Measurements from ENCODE around the gene PRKAA1.

The PRKAA1 gene

DNA sequence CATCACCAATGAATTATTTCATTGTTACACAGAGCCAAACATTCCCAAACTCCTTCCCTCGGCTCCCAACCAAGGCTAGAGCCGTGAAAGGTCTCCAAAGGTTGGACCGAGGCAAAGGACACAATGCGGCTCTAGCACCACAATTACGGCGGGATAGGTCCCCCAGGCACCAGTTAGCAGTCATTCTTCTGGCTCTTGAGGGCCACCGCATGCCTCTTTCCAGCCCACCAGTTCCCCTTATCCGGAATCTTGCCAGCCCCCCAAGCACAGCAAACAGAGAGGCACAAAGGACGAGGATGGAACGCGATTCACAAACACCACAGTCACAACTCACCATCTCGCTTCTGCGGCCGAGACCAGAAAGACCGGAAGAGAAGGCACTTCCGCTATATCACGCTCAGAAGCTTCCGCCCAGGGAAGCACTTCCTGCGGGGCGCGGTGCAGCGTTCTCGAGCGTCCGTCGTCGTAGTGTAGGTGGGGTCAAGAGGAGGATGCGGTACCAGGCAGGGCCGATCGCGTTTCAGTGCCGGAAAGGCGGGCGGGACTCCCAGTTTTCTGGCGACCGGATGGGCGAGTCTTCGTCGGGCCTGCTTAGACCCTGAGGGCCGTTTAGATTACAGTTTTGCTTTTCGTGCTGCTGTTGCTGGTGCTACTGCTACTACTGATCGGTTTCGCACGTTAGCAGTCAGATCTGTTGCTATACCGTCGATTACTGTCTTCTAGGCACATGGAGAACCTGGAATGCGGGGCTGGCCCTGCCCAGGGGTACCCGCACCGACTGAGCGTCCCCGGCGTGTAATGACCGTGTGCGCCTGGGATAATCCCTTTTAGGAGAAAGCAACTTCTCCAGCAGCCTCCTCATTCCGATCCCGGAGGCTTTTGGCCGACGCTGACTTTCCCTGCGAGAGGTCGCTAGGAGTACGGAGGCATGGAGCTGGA lies 36.9 kb upstream of the PRKAA1 start, which contains the start of gene RPL37:
RPL37 (minus strand) TSS at position 374 of the 939 bp plus-strand sequence; CDS start at position 337, 37 bp downstream.
- TF ChIP-seq, protein P1, sequence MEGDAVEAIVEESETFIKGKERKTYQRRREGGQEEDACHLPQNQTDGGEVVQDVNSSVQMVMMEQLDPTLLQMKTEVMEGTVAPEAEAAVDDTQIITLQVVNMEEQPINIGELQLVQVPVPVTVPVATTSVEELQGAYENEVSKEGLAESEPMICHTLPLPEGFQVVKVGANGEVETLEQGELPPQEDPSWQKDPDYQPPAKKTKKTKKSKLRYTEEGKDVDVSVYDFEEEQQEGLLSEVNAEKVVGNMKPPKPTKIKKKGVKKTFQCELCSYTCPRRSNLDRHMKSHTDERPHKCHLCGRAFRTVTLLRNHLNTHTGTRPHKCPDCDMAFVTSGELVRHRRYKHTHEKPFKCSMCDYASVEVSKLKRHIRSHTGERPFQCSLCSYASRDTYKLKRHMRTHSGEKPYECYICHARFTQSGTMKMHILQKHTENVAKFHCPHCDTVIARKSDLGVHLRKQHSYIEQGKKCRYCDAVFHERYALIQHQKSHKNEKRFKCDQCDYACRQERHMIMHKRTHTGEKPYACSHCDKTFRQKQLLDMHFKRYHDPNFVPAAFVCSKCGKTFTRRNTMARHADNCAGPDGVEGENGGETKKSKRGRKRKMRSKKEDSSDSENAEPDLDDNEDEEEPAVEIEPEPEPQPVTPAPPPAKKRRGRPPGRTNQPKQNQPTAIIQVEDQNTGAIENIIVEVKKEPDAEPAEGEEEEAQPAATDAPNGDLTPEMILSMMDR (IDR thresholded peaks at IDR 0.05; ENCODE audit: low read depth, low read length): no peak
- peak within 1 kb of the TSS; percentile 100 for H3K4me3 ChIP-seq (ENCODE audit: low read depth, low read length)

DNA sequence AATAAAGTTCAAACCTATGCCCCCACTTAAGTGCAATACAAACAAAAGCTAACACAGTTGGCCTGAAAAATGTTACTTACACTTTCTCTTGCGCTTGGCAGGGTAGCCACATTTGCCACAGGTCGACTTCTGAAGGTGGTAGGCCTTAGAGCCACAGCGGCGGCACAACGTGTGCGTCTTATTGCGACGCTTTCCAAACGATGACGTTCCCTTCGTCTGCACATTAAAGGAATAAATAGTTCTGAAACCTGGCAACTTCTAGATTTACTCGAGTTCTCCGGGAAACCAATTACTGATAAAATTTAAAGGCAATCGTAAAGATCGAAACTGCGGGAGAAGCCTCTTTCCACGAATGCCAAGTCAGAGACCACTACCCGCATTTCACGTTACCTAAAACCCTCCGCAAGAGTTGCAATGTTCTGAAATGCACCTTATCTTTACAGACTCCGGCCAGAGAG lies 36.2 kb upstream of the PRKAA1 start:
- TF ChIP-seq, protein P1 (IDR thresholded peaks at IDR 0.05; ENCODE audit: low read depth, low read length): no peak
- peak overlapping the region; percentile 100 for H3K4me3 ChIP-seq (ENCODE audit: low read depth, low read length)

DNA sequence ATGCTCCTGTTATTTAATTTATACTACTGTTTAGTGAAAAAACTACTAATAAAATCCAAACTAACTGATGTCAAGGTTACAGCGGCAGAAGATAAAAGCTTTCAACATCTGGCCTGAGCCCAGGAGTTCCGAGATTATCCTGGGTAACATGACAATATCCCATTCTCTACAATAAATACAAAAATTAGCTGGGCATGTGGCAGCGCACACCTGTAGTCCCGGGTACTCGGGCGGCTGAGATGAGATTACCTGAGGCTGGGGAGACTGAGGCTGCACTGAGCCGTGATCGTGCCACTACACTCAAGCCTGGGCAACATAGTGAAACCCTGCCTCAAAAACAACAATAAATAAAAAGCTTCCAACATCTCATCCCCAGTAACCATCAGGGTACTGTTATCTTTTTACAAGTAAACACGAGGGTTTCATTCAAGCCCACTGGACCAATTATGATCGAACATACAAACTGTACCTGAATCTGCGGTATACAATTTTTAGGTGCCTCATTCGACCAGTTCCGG lies 35.6 kb upstream of the PRKAA1 start:
- TF ChIP-seq, protein P1 (IDR thresholded peaks at IDR 0.05; ENCODE audit: low read depth, low read length): no peak
- H3K4me3 ChIP-seq (ENCODE audit: low read depth, low read length): peak overlapping the region; percentile 100

DNA sequence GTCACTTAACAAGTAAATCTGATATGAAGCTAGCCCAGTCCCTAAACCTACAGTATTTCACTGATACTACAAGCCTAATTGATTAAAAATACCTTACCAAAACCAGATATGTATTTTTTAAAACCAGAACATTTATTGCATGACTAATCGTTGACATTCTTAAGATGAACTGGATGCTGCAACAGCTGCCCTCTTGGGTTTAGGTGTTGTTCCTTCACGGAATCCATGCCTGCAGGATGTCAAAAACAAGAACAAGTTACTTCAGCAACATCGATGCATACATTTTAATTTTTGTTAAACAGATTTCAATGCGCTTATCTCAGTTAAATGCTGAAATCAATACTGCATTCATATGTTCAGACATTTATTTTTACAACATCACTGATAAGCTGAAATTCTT lies 34.2 kb upstream of the PRKAA1 start:
- H3K4me3 ChIP-seq (ENCODE audit: low read depth, low read length): peak overlapping the region; percentile 100; the same call in 1 of the 2 replicates
- TF ChIP-seq, protein P1 (IDR thresholded peaks at IDR 0.05; ENCODE audit: low read depth, low read length): no peak

DNA sequence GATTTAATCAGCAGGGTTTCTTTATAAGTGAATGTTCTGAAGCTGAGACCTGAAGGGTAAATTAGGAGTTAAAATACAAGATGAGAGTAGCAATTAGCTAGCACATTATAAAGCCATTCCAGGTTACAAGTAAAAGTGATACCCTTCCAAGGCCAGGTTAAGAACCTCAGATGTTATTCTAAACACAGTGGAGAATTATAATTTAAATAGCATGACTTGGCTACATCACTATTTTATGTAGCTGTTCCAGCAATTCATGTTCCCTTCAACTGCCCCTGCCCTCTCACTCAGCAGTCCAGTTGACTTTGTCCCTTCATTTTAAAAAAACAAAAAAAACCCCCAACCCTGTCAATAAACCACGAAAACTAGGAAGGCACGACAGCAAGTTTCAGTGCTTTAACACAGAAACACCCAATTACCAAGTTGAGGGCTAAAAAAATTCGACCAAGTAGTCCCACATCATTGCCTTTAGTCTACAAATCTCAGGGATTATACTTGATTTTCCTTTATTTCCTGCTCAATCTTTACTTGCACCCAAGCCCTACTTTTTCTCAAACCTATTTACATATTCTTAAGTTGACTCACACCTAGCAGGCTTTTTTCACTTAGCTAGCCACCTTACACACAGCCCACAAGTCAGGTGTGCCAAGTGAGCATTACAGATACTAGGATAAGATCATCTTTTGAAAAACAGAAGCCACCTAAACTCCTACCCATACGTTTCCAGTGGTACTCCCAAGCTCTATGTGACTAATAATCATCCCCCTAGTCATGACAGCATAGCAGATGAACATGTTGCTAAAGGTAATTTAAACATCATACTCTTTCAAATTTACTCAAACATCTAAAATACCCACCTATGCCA lies 33.4 kb upstream of the PRKAA1 start:
- TF ChIP-seq, protein P1 (IDR thresholded peaks at IDR 0.05; ENCODE audit: low read depth, low read length): no peak
- H3K4me3 ChIP-seq (ENCODE audit: low read depth, low read length): no peak overlapping the region

DNA sequence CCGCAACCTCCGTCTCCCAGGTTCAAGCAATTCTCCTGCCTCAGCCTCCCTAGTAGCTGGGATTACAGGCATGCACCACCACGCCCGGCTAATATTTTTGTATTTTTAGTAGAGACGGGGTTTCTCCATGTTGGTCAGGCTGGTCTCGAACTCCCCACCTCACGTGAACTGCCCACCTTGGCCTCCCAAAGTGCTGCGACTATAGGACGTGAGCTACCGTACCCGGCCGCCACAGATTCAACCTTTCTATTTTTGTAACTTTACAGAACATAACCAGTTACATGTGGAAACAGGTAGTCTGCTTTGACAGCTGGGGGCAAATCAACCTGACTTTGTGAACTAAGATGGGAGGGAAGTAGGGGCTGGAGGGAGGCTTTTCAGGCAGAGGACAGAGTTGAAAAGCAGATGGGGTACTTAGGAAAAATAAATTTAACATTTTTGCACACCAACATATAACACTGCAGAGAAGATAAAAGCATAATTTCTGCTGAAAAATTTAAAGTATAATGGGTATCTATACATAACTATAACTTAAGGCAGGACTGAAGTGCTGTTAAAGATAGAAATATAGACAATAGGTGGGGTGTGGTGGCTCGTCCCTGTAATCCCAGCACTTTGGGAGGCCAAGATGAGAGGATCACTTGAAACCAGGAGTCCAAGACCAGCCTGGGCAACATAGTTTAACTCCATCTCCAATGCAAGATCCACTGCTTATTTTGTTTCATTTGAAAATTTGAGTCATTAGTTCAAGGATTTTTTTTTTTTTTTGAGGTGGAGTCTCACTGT lies 31.8 kb upstream of the PRKAA1 start:
- no peak overlapping the region for H3K4me3 ChIP-seq (ENCODE audit: low read depth, low read length)
- TF ChIP-seq, protein P1 (IDR thresholded peaks at IDR 0.05; ENCODE audit: low read depth, low read length): no peak

Measured in WI38 (cell line).